ENCODE measurements around the gene ARHGEF39. TPM values are rescaled to one million over a fixed set of nuclear protein-coding genes. Genes with fewer than 3 reads are reported as not detected.

The ARHGEF39 gene
- total RNA-seq, 2 experiments from 2014 or later = 19.1 to 19.9 TPM

DNA sequence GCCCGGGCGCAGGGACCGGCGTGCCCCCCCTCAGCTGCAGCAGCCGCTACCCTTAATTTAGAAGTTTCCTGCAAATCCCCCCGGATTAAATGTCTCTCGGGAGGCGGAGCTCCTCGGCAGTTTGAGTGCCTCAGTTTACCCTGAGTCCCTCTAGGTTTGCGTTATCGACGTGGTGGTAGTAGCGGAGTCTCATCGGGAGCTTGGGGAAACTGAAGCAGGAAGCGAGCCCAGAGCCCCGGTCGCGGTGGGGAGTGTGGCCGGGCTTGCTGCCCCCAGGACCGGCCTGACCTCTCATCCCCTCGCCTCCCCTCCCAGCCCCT lies 25.3 kb upstream of the ARHGEF39 start:
- ChIA-PET CTCF (interaction anchor here (1.1 to 8.0 kb wide), 5 partner anchors 26 to 79 kb away, joined by 3 to 60 read pairs (median 5); partner anchors contain the start of genes ARHGEF39, CCDC107 and RMRP), POLR2A (interaction anchor here (0.9 to 4.6 kb wide), 7 partner anchors 11 to 43 kb away, joined by 3 to 24 read pairs (median 8); partner anchors contain the start of genes ARHGEF39, CCDC107, CREB3 and RMRP)
- Mint-ChIP-seq H3K9me3 (no peaks in the 10 kb centered on the region), H3K36me3 (ENCODE audit: low read depth) (no peaks in the 10 kb centered on the region), H3K27ac (no peak overlapping the region), H3K27me3 (no peaks in the 10 kb centered on the region), H3K4me3 (peak overlapping the region; percentile 75), H3K4me1 (peaks cover 24% of the 10 kb centered on the region)
- no peak for DNase-seq

DNA sequence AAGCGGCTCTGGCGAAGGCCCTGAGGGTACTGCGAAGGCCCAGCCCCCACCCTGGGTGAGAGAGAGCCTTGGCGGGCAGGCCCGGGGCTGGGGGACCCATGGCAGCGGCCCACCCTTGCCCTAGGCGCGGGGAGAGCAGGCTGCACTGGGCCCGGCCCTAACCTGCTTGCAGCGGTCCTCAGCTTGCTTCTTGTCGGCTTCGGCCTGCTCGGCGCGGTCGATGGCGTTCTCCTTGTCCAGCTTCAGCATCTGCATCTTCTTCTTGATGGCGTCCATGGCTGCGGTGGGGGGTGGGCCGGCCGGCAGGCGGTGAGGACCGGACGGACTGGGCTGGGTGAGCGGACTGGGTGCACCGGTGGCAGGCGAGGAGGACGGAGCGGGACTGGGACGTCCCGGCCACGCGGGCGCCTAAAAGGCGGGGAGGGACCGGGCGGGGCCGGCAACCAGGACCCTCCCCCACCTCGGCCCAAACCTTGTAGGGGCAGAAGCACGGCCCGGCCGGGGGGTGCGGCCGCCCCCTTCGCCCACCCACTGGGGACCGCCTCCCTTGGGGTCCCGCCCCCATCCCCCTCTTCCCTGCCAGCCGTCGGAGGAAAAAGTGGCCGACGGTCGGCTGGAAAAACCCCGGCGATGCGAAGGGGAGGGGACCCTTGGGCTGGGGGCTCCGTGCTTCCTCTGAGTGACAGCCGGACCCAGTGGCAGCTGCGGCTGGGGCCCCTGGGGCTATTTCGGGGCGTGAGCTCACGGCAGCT lies 24.7 kb upstream of the ARHGEF39 start, which contains the start of gene TPM2:
Gene TPM2 (minus strand): TSS at position 384 of the 752 bp plus-strand sequence. CDS start 108 bp downstream, at position 276.
- no peak within 1 kb of the TSS for H3K27ac Mint-ChIP-seq
- ChIA-PET POLR2A (interaction anchor here (0.9 to 4.6 kb wide), 7 partner anchors 10 to 43 kb away, joined by 3 to 24 read pairs (median 5); partner anchors contain the start of genes ARHGEF39, CCDC107, CREB3 and RMRP), CTCF (interaction anchor here (1.1 to 8.0 kb wide), 6 partner anchors 25 to 78 kb away, joined by 3 to 60 read pairs (median 10); partner anchors contain the start of genes ARHGEF39, CCDC107 and RMRP)
- peaks cover 24% of the 10 kb centered on the region for H3K4me1 Mint-ChIP-seq
- no peaks in the 10 kb centered on the region for H3K27me3 Mint-ChIP-seq
- peak within 1 kb of the TSS; percentile 75 for H3K4me3 Mint-ChIP-seq
- no peaks in the 10 kb centered on the region for H3K36me3 Mint-ChIP-seq (ENCODE audit: low read depth)
- no peak for DNase-seq
- no peaks in the 10 kb centered on the region for H3K9me3 Mint-ChIP-seq

DNA sequence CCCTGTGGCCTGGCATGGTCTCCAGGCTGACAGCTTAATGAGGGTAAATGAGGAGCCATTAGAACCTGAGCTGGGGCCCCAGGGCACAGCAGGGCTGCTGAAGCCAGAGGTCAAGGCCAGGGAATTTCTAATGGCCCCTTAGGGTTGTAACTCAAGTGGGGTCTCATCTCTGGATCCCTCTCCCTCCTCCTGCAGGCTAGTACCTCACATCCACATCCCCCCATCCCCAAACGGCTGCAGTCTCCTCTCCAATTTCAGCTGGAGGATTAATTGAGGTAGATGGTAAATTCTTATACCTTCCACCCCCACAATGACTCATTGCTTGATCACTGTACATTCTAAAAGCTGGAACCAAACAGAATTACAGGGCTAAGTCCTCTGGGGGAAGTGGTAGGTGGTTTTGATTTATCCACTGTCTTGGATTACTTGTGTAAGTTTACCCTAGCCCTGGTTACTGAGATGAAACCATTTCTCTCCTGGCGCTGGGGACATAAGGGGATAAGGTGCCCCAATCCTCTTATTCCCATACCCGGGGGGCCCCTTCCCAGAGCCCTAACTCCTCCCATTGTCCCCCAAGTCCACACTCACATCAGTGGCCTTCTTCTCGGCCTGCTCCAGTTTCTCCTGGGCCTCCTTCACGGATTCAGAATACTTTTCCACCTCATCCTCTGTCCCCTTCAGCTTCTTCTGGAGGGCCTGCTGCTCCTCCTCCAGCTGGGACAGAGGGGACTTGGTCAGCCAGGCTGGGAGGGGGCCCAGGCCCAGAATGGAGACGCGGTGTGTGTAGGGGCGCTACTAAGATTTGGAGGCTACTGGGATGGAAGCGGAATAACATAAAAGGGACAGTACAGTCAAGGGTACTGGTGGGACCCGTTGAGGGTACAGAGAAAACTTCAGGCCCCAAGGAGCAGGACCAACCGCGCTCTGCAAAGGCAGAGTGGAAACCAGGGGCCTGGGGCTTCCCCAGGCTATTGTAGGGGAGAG lies 23.9 kb upstream of the ARHGEF39 start:
- no peaks in the 10 kb centered on the region for H3K36me3 Mint-ChIP-seq (ENCODE audit: low read depth)
- ChIA-PET CTCF (interaction anchor here (0.8 to 2.5 kb wide), 8 partner anchors 8 to 78 kb away, joined by 3 to 21 read pairs (median 5); partner anchors contain the start of genes ARHGEF39, CCDC107 and RMRP), POLR2A (interaction anchor here (0.9 to 4.6 kb wide), 7 partner anchors 8 to 43 kb away, joined by 3 to 24 read pairs (median 4); partner anchors contain the start of genes ARHGEF39, SIT1 and TLN1)
- DNase-seq = no peak
- H3K4me3 Mint-ChIP-seq = peak overlapping the region; percentile 51
- H3K27ac Mint-ChIP-seq = no peak overlapping the region
- H3K27me3 Mint-ChIP-seq = no peaks in the 10 kb centered on the region
- no peaks in the 10 kb centered on the region for H3K9me3 Mint-ChIP-seq
- peaks cover 24% of the 10 kb centered on the region for H3K4me1 Mint-ChIP-seq

DNA sequence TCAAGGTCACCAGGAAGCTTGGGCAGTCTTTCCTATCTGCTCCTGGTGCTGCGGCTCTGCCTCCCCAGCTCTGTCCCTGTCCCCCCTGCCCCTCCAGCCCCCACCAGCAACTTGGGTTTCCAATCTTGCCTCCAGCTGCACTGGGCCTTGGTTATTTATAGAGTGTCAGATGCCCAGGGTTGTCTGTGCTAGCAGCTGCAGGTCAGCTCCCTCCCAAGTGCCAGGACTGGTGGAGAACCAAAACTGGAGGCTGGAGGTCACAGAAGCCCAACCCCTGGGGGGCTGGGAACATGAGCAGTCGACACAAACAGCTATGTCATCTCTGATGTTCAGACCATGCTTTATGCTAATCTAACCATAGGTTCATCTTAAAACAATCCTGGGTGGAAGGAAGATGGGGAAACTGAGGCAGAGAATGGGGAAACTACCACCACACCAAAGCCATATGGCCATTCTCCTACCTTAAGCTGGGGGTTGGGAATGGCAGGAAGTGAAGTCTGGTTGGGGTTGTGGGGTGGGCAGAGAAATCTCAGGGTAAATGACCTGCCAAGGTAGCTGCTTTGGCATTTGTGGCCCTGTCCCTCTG lies 23.1 kb upstream of the ARHGEF39 start:
- H3K4me3 Mint-ChIP-seq = no peak overlapping the region
- POLR2A ChIA-PET = interaction anchor here (0.9 to 4.6 kb wide), 6 partner anchors 8 to 43 kb away, joined by 3 to 24 read pairs (median 4); partner anchors contain the start of genes ARHGEF39, SIT1 and TLN1
- peaks cover 24% of the 10 kb centered on the region for H3K4me1 Mint-ChIP-seq
- no peaks in the 10 kb centered on the region for H3K36me3 Mint-ChIP-seq (ENCODE audit: low read depth)
- CTCF ChIA-PET = interaction anchor here (0.8 to 2.5 kb wide), 8 partner anchors 9 to 84 kb away, joined by 3 to 21 read pairs (median 4); partner anchors contain the start of genes CCDC107 and RMRP
- no peaks in the 10 kb centered on the region for H3K27me3 Mint-ChIP-seq
- no peak for DNase-seq
- H3K27ac Mint-ChIP-seq = no peak overlapping the region
- no peaks in the 10 kb centered on the region for H3K9me3 Mint-ChIP-seq

DNA sequence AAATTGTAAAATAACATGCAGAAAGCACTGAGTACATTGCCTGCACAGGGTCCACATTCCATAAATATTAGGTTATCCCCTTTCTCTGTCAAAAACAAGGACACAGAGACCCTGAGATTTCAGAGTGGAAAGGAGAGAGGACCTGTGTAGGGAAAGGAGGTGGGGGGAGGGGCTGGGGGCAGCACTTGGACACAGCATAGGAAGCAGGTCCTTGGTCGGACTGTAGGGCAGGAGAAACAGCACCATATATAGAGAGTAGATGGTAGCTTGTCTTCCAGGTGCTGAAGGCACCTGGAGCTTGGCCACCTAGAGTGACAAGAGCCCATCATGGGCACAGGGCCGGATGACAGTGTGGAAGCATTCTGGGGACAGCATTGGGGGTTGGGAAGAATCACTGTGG lies 22.3 kb upstream of the ARHGEF39 start:
- Mint-ChIP-seq H3K27me3 (no peaks in the 10 kb centered on the region), H3K4me3 (no peak overlapping the region), H3K9me3 (no peaks in the 10 kb centered on the region), H3K36me3 (ENCODE audit: low read depth) (no peaks in the 10 kb centered on the region), H3K27ac (no peak overlapping the region), H3K4me1 (peaks cover 24% of the 10 kb centered on the region)
- CTCF ChIA-PET = interaction anchor here (0.8 to 2.5 kb wide), 6 partner anchors 10 to 84 kb away, joined by 3 to 21 read pairs (median 8); partner anchors contain the start of genes CCDC107 and RMRP
- POLR2A ChIA-PET = interaction anchor here (2.0 kb wide), 1 partner anchor 22 kb away, joined by 7 read pairs; the partner anchor contains the start of gene ARHGEF39
- DNase-seq = no peak

GRCh38 chr9:35686222-35687203 lies 21.5 kb upstream of the ARHGEF39 start:
- ChIA-PET CTCF (interaction anchor here (0.9 to 2.3 kb wide), 4 partner anchors 10 to 39 kb away, joined by 3 to 21 read pairs (median 4); partner anchors contain the start of genes CCDC107 and RMRP), POLR2A (interaction anchor here (1.1 kb wide), 1 partner anchor 39 kb away, joined by 3 read pairs; no protein-coding TSS in a partner anchor)
- Mint-ChIP-seq H3K9me3 (no peaks in the 10 kb centered on the region), H3K27me3 (no peaks in the 10 kb centered on the region), H3K36me3 (ENCODE audit: low read depth) (no peaks in the 10 kb centered on the region), H3K4me3 (no peak overlapping the region), H3K27ac (no peak overlapping the region), H3K4me1 (peaks cover 21% of the 10 kb centered on the region)
- DNase-seq = no peak

- CTCF ChIA-PET = interaction anchor here (2.5 kb wide), 1 partner anchor 12 kb away, joined by 15 read pairs; no protein-coding TSS in a partner anchor
- no peaks in the 10 kb centered on the region for H3K36me3 Mint-ChIP-seq (ENCODE audit: low read depth)
- no peaks in the 10 kb centered on the region for H3K27me3 Mint-ChIP-seq
- no peak overlapping the region for H3K27ac Mint-ChIP-seq
- H3K9me3 Mint-ChIP-seq = no peaks in the 10 kb centered on the region
- no peak overlapping the region for H3K4me3 Mint-ChIP-seq
- H3K4me1 Mint-ChIP-seq = peaks cover 12% of the 10 kb centered on the region
- POLR2A ChIA-PET = interaction anchor here (1.1 kb wide), 1 partner anchor 38 kb away, joined by 3 read pairs; no protein-coding TSS in a partner anchor
- no peak for DNase-seq
These were observed 20.5 kb upstream of the ARHGEF39 start for GRCh38 chr9:35685506-35685905.

DNA sequence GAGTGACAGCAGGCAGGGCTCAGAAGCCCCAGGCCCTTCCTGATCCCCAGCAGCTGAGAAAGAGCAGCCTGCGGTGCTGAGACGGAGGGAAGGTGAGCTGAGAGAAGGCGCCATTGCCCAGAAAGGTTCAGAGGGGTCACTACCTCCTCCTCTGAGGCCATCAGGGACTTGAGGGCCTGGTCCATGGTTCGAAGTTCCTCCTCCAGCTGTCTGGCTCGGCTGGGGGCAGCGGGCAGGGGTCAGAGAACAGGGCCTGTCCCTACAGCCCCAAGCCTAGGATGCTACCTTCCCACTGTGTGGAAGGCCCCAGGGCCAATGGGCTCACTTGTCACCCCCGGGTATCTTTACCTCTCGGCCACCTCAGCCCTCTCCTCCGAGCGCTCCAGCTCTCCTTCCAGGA lies 19.9 kb upstream of the ARHGEF39 start:
- POLR2A ChIA-PET = interaction anchor here (2.0 kb wide), 1 partner anchor 46 kb away, joined by 6 read pairs; no protein-coding TSS in a partner anchor
- Mint-ChIP-seq H3K4me1 (peaks cover 10% of the 10 kb centered on the region), H3K27ac (no peak overlapping the region), H3K36me3 (ENCODE audit: low read depth) (no peaks in the 10 kb centered on the region), H3K27me3 (no peaks in the 10 kb centered on the region), H3K4me3 (no peak overlapping the region), H3K9me3 (no peaks in the 10 kb centered on the region)
- DNase-seq = no peak
- CTCF ChIA-PET = interaction anchor here (2.5 kb wide), 1 partner anchor 12 kb away, joined by 15 read pairs; no protein-coding TSS in a partner anchor

GRCh38 chr9:35683323-35683722 lies 18.3 kb upstream of the ARHGEF39 start:
- Mint-ChIP-seq H3K27ac (no peak overlapping the region), H3K36me3 (ENCODE audit: low read depth) (no peaks in the 10 kb centered on the region), H3K27me3 (no peaks in the 10 kb centered on the region), H3K9me3 (no peaks in the 10 kb centered on the region), H3K4me3 (no peak overlapping the region), H3K4me1 (peaks cover 1% of the 10 kb centered on the region)
- ChIA-PET POLR2A (interaction anchor here (2.0 kb wide), 1 partner anchor 48 kb away, joined by 6 read pairs; no protein-coding TSS in a partner anchor), CTCF (interaction anchor here (1.4 to 2.5 kb wide), 2 partner anchors 14 to 26 kb away, joined by 5 to 15 read pairs; partner anchors contain the start of genes CCDC107 and RMRP)
- DNase-seq = no peak

DNA sequence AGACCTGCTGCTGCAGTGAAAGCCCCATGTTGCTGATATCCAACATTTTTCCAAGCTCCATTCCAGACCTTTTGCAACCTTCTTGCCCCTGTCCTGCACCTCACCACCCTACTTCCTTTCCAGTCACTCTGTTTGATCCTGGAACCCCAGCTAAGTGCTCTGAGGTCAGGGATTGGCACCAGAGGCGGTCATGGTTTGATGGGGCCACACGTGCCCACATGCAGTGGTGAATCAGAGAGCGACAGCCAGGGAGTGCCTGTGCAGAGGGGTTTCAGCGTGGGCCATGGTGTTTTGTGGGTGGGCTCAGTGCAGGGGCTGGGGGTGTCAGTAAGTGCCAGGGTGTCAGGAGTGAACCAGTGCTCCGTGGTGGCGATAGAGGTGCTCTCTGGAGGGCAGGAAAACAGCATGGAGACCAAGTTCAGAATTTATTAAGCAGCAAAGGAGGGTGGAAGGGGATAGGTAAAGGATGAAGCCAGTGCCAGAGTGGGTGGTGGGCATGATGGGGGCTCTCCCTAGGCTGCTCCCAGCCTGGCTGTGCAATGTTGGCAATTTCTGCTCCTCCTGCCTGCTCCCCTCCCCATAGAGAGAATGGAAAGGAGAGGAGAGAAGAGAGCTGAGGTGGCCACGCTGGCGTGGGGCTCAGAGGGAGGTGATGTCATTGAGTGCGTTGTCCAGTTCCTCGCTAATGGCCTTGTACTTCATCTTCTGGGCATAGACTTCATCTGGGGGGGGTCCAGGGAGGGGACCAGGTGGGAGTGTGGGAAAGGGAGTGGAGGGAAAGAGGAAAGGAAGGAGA lies 17.7 kb upstream of the ARHGEF39 start:
- Mint-ChIP-seq H3K9me3 (no peaks in the 10 kb centered on the region), H3K27me3 (no peaks in the 10 kb centered on the region), H3K4me3 (no peak overlapping the region), H3K27ac (no peak overlapping the region), H3K4me1 (peaks cover 1% of the 10 kb centered on the region), H3K36me3 (ENCODE audit: low read depth) (no peaks in the 10 kb centered on the region)
- ChIA-PET POLR2A (interaction anchor here (2.0 kb wide), 1 partner anchor 48 kb away, joined by 6 read pairs; no protein-coding TSS in a partner anchor), CTCF (interaction anchor here (0.6 to 2.5 kb wide), 2 partner anchors 12 to 15 kb away, joined by 4 to 15 read pairs; no protein-coding TSS in a partner anchor)
- no peak for DNase-seq
